ENCODE measurements around the gene SARDH.

Gene SARDH

GRCh38 chr9:133669182-133669801 lies 68.9 kb downstream of the SARDH start:
- no peak for DNase-seq (ENCODE audit: low read depth)

DNA sequence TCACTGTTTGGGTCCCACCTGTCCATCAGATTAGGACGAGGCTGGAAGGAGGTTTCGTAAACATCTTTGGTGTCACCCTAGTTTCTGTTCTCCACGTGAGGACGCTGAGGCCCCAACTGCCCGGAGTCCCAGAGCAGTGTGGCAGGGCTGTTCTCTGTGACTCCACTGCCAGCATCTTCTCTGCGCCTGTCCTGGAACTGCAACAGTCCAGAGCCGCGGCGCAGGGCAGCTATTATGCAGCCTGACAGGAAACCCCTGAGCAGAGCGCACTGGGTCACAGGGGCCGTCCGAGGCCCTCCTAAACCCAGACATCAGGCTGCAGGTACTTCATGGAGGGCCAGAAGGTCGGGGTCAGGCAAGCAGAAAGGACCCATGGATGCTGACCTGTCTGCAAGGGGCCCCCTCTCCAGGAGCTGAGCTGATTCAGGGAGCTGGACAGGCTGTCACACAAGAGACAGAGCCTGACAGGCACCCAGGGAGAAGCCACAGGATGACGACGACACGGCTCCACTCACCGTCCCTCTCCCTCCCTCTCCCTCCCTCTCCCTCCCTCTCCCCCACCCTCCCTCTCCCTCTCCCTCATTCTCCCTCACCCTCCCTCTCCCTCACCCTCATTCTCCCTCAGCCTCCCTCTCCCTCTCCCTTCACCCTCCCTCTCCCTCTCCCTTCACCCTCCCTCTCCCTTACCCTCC lies 70.2 kb downstream of the SARDH start:
- no peak for DNase-seq (ENCODE audit: low read depth)

GRCh38 chr9:133666845-133667244 lies 71.3 kb downstream of the SARDH start:
- no peak for DNase-seq (ENCODE audit: low read depth)

DNA sequence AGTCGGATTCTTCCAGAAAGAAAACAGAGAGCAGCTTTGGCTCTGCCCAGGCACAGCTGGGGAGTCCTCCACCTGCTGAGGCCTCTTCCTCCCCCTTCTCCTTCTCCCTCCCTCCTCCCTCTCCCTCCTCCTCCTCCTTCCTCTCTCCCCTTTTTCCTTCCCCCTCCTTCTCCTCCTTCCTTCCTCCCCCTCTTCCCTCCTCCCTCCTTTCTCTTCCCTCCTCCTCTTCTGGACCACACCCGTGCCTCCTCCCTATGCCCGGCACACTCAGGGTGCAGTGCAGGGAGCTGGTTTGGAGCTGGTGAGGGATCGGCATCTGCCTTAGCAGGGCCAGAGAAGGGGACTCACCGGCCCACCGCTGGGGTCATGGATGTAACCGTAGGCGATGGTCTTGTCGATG lies 71.8 kb downstream of the SARDH start:
- DNase-seq (ENCODE audit: low read depth): no peak

DNA sequence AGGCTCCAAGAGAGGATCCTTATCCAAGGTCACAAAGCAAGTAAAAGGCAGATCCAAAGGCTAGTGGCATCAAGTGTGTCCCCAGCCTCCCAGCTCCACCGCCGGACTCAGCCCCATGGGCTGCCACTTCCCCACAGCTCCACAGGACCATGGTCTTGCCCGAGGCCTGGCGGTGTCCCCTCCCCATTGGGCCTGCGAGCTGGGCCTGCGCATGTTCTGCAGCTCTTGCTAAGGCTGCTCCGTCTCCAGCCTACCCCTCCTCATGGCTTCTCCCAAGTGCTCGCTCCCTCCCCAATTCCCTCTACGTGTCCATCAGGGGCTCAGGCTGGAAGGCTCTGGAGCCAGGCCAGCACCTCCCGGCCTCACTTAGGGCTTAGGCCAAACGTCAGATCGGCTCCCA lies 72.6 kb downstream of the SARDH start:
- DNase-seq (ENCODE audit: low read depth): no peak

DNA sequence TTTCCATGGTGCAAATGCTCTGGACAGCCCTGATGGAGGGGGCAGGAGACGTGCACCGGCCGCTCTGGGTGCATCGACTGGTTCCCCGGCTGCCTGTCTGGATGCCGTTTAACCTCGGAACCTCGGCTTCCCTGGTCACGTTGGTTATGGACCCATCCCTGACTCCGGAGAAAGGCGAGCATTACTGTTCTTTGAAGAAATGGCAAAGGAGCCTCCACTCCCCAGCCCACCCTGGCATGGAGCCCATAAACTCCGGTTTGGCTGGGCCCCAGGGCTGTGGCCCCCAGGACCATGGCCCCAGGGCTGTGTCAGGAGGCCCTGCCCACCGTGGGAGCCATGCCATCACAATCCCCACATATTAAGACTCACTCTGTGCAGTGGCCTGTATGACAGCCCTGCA lies 73.1 kb downstream of the SARDH start:
- no peak for DNase-seq (ENCODE audit: low read depth)

DNA sequence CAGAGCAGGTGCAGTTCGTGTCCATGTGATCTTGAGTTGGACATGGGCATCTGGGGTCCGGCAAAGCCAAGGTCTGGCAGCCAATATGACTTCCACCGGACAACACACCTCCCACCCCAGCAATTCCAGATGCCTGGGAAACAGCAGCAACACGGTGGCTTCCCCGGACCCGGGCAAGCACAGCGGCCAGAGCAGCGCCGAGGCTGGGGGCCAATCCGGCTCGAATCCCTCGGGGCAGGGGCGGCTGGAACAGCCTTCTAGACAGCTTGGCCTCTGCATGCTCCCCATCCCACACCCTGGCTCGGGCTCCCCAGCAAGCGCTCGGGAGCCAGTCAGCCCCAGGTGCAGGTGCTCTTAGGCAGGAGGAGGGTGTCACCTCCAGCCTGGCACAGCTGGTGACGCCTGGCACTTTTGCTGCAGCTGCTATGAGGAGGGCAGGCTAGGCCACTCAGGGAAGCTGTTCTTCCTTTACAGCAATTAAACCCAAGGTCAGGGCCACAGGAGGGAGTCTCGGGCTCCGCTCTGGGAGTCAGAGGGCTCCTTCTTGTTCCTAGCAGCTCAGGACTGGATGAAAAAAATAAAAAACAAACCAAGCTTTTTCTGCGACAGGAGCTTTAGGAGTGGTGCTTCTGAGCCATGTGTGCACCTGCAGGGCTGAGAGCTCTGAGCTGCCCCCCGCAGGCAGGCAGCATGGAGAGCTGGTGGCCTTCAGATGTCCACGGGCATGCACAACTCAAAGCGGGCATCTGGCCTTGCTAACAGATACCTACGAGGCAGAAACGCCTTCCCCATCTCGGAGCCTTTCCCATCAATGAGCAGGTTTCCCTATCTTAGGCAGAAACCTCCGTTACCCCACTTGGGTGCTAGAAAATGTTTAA lies 73.7 kb downstream of the SARDH start:
- DNase-seq (ENCODE audit: low read depth): no peak

- no peak for DNase-seq (ENCODE audit: low read depth)
Observed at GRCh38 chr9:133661846-133662540, 76.2 kb downstream of the SARDH start.

DNA sequence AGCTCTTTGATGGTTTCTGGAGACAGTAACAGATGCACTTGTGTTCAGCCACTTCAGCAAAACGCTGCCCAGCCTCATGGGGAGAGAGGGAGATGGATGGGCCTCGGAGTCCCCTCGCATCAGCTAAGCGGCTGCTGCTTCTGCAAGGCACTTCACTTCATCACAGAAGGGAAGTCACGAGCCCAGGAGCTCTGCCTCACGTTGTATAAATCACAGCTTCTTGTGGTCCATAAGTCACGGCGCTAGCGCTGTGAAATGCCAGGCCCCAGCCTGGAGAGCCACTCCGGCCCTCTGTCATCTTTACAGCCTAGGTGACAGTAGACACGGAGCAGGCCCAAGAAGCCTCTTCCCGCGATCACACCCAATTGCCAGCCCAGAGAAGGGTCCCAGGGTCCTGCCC lies 78.6 kb downstream of the SARDH start:
- no peak for DNase-seq (ENCODE audit: low read depth)

DNA sequence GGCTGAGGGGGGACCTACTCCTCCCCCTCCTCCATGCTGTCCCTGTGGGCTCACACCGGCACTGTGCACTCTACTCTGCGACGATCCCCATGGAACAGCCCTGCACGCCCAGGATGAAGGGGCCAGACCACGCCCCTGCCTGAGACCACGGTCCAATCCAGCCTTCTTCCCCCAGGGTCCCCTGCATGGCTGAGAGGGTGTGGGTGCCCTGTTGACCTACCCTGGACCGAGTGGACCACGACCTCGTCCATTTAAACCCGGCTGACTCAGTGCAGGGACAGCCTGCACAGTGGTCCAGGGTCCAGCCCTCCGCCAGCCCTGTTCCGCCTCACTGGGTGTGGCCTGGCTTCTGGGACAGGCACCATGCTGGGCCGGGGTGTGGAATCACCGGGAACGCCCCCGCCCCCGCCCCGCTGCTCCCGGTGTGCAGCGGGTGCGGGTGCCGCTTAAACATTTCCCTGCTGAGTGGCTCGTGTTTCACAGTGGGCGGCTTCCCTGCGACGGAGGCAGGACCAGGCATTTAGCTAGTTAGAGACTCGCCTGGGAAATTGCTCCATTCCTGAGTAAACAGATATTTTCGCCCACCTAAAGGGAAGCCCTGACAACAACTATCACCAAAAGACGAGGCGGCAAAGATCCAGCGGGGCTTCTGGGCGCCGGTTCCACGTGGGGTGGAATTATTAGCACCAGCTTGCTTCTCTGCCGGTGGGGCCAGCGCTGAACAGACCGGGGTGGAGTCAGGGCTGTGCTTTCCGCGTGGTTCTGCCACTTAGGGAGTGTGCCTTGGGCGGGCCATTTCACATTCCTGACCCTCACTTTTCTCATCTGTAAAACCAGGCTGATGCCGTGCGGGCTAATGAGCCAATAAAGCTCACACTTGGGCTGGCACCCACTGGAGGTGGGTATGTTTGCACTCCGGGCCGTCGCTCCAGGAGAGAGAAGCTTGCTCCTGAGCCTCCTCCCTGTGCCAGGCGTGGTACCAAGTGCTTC lies 79.4 kb downstream of the SARDH start:
- no peak for DNase-seq (ENCODE audit: low read depth)

DNA sequence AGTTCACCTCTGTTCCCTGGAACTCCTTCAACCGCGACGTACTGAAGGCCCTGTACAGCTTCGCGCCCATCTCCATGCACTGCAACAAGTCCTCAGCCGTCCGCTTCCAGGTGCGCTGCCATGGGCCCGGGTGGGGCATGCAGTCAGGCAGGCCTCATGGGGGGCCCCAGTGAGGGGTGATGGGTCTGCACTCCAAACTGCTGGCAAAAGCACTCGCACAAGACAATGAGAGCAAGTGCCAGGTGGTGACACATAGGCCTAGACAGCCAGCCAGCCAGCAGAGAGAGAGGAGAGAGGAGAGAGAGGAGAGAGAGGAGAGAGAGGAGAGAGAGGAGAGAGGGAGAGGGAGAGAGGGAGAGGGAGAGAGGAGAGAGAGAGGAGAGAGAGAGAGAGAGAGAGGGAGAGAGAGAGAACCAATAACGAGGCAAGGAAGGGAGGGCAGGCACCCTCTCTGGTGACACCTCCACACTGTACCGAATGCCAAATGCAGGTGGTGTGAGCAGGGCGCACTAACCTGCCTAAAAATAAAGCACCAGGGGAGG lies 81.0 kb downstream of the SARDH start:
- no peak for DNase-seq (ENCODE audit: low read depth)

DNA sequence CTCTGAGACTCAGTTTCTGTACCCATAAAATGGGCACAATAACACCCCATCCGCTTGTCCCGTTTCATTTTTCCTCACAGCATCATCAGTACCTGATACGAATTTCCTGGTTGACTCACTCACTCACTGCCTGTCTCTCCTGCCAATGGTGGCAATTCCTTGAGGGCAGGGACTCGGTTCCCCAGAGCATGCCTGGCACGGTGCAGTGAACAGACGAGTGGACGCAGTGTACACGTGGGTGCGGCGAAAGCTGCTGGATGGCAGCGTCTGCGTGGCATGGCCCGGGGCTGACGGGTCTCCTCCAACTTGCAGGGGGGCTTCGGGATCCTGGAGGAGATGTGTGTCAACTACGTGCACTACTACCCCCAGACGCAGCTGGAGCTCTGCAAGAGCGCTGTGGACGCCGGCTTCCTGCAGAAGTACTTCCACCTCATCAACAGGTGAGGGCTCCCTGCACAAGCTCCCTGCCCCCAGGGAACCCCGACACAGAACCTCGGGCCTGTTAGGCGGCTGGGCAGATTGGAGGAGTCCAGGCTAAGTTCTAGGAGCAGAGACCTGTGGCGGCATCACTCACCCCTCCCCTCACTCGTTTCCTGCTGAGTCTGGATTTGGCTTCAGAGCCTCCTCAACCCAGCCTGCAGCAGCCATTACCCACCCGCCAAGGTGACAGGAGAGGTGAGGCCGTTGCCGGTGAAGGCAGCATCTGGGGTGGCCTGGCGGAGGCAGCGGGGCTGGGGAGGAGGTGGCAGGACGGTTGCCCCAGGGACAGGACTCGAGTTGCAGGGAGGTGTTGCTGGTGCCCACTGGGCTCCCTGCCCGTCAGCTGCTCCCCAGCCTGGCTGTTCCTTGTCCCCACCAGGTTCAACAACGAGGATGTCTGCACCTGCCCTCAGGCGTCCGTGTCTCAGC lies 81.7 kb downstream of the SARDH start:
- DNase-seq (ENCODE audit: low read depth): no peak

DNA sequence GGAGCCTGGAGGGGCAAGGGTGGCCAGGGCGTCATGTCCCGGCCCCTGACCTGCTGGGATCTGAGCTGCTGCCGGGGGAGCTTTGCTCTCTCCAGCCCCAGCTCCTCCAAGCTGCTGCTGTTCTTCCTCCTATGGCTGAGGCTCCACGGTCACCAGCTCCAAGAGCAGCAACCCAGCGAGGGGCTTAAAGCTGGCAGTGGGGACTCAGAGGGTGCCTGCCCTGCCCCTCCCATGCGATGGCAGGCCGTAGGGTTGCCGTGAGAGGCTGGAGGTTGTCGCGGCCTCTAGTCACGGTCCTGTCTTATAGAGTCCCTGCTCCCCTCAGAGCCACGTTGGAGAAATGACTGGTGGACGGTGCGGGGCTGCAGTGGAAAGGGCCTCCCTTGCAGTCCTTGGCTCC lies 82.5 kb downstream of the SARDH start:
- DNase-seq (ENCODE audit: low read depth): no peak

DNA sequence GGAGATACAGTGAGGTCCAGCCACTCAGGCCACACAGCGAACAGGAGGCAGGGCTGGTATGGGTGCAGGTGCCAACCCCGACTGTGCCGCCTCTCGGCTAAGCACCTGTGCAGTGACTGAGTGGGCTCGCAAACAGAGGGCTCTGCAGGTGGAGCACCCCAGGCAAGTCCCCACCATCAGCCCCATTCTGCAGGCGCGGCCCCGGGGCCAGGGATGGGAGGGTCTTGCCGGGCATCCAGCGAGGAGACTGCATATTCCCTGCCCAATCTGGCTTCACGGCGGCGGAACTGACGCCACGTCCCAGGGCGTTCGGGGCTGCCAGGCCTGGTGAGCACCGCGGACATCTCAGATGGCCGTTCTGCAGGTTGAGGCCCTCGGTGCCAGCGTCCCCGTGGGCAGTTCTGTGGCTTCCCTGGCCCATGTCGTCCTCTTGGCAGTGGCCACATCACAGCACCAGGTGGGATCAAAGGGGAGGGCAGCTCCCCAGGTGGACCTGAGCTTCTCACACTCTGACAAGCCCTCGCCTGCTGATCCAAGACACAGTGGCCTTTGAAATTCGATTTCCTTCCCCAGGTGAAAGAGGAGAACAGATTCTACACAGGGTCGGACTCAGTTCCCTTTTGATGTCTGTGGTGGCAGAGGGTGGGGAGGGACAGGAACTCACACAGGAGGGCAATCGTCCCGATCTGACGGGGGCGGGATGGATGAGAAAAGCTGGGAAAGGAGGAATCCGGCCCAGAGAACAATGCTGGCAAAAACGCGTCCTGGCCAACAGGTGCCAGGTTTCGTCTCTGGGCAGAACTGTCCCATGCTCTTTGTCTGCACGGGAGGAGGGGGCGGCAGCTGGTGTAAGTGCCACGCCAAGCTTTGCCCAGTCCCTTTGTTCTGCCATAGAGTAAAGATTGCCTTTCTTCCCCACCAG lies 83.2 kb downstream of the SARDH start:
- no peak for DNase-seq (ENCODE audit: low read depth)

- no peak for DNase-seq (ENCODE audit: low read depth)
Observed at GRCh38 chr9:133653638-133654037, 84.5 kb downstream of the SARDH start.

GRCh38 chr9:133650026-133650425 lies 88.1 kb downstream of the SARDH start:
- DNase-seq (ENCODE audit: low read depth): no peak

DNA sequence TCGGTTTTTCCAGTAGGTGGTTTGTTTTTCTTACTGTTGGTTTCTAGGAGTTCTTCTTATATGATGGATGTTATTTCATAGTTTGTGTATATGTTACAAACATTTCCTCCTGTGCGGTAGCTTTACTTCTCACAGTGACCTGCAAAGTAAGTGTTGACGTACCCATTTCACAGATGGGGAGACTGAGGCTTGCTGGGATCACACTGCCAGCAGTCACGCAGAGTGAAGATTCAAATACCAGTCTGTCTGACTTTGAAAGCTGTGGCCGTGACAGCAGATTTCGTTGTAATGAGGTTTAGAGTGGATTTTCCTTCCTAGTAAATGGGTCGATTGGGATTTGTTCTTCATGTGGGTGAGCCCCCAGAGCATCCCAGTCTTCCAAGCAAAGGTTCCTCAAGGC lies 89.0 kb downstream of the SARDH start:
- DNase-seq (ENCODE audit: low read depth): no peak

GRCh38 chr9:133647765-133648469 lies 90.2 kb downstream of the SARDH start:
- no peak for DNase-seq (ENCODE audit: low read depth)
